GM12892 (cell line): ENCODE results near the gene GABRB2.

ENCODE experiments used
- DNase-seq: peaks from one replicate; pipeline ENCODE4 v3.0.0; 2011; ENCODE audit not compliant: insufficient read length
- FAIRE-seq: peaks from 2 replicates; lab custom pipeline; 2011; peaks lifted over from hg19 to GRCh38; lab: Jason Lieb, UNC
- POLR2A ChIP-seq: IDR thresholded peaks from 2 replicates; pipeline ENCODE4 v1.6.1; 2011; ENCODE audit warnings: low read depth, low read length, control low read depth
- POLR2AphosphoS5 ChIP-seq: IDR thresholded peaks from 2 replicates; pipeline ENCODE4 v1.6.1; 2011; ENCODE audit warnings: low read depth, low read length, control low read depth
- TAF1 ChIP-seq: IDR thresholded peaks from 2 replicates; pipeline ENCODE4 v1.6.1; 2011; ENCODE audit warnings: low read depth, mild to moderate bottlenecking, control low read depth, low read length, borderline replicate concordance

The GABRB2 gene

GRCh38 chr5:161286066-161286655 is 260.4 kb downstream of the GABRB2 start:
- DNase-seq (no peak), FAIRE-seq (peak; percentile 79)
- TF ChIP-seq POLR2AphosphoS5 = no peak
- 0 out of 2 replicates have a peak, but pooled peaks have one; percentile 35 for TF ChIP-seq POLR2A
- TF ChIP-seq TAF1 = no peak

- DNase-seq (no peak), FAIRE-seq (no peak)
- TF ChIP-seq TAF1 (no peak), POLR2AphosphoS5 (no peak), POLR2A (no peak)
Observed at GRCh38 chr5:161284445-161284844, 262.1 kb downstream of the GABRB2 start.

GRCh38 chr5:161283296-161283695 is 263.2 kb downstream of the GABRB2 start:
- DNase-seq (no peak), FAIRE-seq (no peak)
- TF ChIP-seq POLR2AphosphoS5 (no peak), TAF1 (no peak), POLR2A (no peak)

DNA sequence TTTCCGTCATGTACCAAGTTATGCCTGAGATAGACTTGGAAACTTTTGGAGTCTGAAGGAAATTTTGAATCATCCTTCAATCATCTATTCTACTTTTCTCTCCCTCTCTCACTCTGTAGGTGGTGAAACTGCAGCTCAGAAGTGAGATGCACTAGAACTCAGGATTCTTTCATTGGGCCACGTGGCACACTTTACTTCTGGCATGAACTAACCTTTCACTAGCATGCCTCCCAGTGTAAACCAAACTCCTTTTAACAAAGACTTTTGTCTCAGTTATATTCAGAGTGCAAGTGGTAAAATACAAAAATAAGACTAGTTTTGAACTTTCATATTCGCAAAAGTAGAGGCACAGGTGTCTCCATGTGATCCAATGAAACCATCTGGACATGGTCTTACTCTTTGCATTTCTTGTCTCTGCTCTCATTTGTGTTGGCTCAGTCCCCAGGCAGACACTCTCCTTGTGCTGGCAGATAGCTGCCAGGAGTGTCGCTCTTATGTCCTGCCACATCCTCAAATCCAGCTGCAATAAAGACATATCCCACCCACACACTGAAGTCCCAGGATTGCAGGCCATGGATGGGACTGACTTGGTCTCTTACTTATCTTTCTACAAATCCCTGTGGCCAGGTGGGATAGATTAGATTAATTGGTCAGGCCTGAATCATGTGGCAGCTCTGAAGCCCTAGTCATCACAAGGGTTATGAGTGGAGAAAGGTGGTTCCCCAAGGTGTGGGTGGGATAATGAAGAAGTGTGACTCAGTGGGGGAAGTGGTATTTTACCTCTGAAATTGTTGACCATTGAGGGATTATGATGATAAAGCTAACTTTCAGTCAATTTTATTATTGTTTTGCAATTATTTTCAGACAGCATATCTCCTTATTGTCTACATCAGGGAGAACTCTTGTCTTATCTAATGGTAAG is 267.5 kb downstream of the GABRB2 start:
- FAIRE-seq (no peak), DNase-seq (no peak)

GRCh38 chr5:161277011-161277410 is 269.5 kb downstream of the GABRB2 start:
- TF ChIP-seq TAF1 = no peak
- TF ChIP-seq POLR2AphosphoS5 = no peak
- no peak for TF ChIP-seq POLR2A
- DNase-seq = no peak
- FAIRE-seq = no peak

More for the DNA sequence above, 267.5 kb downstream of the GABRB2 start:
- TF ChIP-seq POLR2AphosphoS5 = no peak
- TF ChIP-seq POLR2A = no peak
- no peak for TF ChIP-seq TAF1

GRCh38 chr5:161274951-161275350 is 271.6 kb downstream of the GABRB2 start:
- FAIRE-seq (no peak), DNase-seq (no peak)
- TF ChIP-seq POLR2AphosphoS5 = no peak
- no peak for TF ChIP-seq TAF1
- TF ChIP-seq POLR2A = no peak

GRCh38 chr5:161273410-161273809 is 273.1 kb downstream of the GABRB2 start:
- DNase-seq (no peak), FAIRE-seq (no peak)
- no peak for TF ChIP-seq TAF1
- no peak for TF ChIP-seq POLR2AphosphoS5
- no peak for TF ChIP-seq POLR2A

DNA sequence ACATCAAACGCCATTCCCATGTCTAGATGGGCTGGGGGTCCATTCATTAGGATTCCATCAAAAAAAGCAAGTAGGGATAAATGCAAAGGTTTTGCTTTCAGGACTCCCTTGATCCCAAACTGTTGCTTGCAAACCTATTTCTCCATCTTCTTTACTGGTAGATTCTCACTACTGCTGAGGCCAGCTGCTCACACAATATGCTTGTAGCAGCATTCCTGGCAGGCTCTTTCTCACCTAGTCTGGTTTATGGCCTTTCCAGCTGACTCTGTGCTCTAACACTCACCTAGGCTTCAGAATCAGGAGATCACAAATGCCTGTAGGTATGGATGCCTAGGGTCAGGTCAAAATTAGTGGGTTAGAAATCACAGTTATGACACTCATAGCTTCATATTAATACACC is 274.7 kb downstream of the GABRB2 start:
- FAIRE-seq (no peak), DNase-seq (no peak)
- TF ChIP-seq TAF1 (no peak), POLR2AphosphoS5 (no peak), POLR2A (no peak)

GRCh38 chr5:161269125-161269524 is 277.4 kb downstream of the GABRB2 start:
- FAIRE-seq (no peak), DNase-seq (no peak)
- TF ChIP-seq TAF1 (no peak), POLR2A (no peak), POLR2AphosphoS5 (no peak)

DNA sequence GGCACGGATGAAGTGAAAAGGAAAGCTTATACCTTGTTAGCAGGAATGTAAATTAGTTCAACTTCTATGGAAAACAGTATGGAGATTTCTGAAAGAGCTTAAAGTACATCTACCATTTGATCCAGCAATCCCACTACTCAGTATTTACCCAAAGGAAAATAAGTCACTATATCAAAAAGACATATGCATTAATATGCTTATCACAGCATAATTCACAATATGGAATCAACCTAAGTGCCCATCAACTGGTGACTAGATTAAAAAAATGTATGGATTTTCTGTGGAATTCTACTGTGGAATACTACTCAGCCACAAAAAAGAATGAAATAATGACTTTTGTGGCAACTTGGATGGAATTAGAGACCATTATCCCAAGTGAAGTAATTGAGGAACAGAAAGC is 279.6 kb downstream of the GABRB2 start:
- FAIRE-seq = peak; percentile 74
- TF ChIP-seq POLR2AphosphoS5 (no peak), TAF1 (no peak), POLR2A (no peak)

GRCh38 chr5:161265006-161265405 is 281.5 kb downstream of the GABRB2 start:
- TF ChIP-seq POLR2A = no peak
- no peak for TF ChIP-seq POLR2AphosphoS5
- no peak for TF ChIP-seq TAF1
- DNase-seq (no peak), FAIRE-seq (no peak)

More for the DNA sequence above, 279.6 kb downstream of the GABRB2 start:
- DNase-seq = no peak
